HG03558 (cell line): Measurements from ENCODE around the gene APOBEC3G.

ENCODE experiments used
- ATAC-seq: cut with Tn5 transposase; IDR thresholded peaks from one replicate; pipeline ENCODE4 v1.9.1; 2021; ENCODE audit warnings: moderate number of reproducible peaks; ENCODE audit not compliant: unreplicated experiment; ENCODE audit errors: extremely low read depth

Gene APOBEC3G

GRCh38 chr22:39090426-39091064 lies 13.5 kb downstream of the APOBEC3G start:
- no peak for ATAC-seq

GRCh38 chr22:39091126-39092081 lies 14.3 kb downstream of the APOBEC3G start:
- ATAC-seq, result no peak

- ATAC-seq, result no peak
These were observed 15.2 kb downstream of the APOBEC3G start for GRCh38 chr22:39092111-39092862.

GRCh38 chr22:39094717-39095389 lies 17.8 kb downstream of the APOBEC3G start:
- ATAC-seq, result no peak

- ATAC-seq, result no peak
These were observed 18.9 kb downstream of the APOBEC3G start for GRCh38 chr22:39095971-39096370.

- ATAC-seq, result no peak
These were observed 20.3 kb downstream of the APOBEC3G start, which contains the start of gene APOBEC3H for GRCh38 chr22:39097098-39098020. Gene APOBEC3H, plus strand, starts transcription at chr22:39097244. Its CDS starts 3,035 bp downstream, at chr22:39100279.

- no peak for ATAC-seq
These were observed 21.0 kb downstream of the APOBEC3G start for GRCh38 chr22:39098026-39098425.

GRCh38 chr22:39098576-39098975 lies 21.5 kb downstream of the APOBEC3G start:
- ATAC-seq, result no peak

GRCh38 chr22:39101226-39101625 lies 24.2 kb downstream of the APOBEC3G start:
- no peak for ATAC-seq

GRCh38 chr22:39103431-39103830 lies 26.4 kb downstream of the APOBEC3G start:
- no peak for ATAC-seq

- ATAC-seq, result no peak
These were observed 29.3 kb downstream of the APOBEC3G start for GRCh38 chr22:39106326-39106725.

- ATAC-seq, result no peak
These were observed 31.4 kb downstream of the APOBEC3G start for GRCh38 chr22:39108487-39108886.

- no peak for ATAC-seq
These were observed 32.3 kb downstream of the APOBEC3G start for GRCh38 chr22:39109361-39109760.

GRCh38 chr22:39110631-39111561 lies 33.8 kb downstream of the APOBEC3G start:
- no peak for ATAC-seq

- ATAC-seq, result no peak
These were observed 37.0 kb downstream of the APOBEC3G start for GRCh38 chr22:39114112-39114511.

GRCh38 chr22:39115570-39115969 lies 38.5 kb downstream of the APOBEC3G start:
- no peak for ATAC-seq

- no peak for ATAC-seq
These were observed 39.0 kb downstream of the APOBEC3G start for GRCh38 chr22:39115977-39116621.
